ENCODE results near the gene LGR4.

The LGR4 gene

DNA sequence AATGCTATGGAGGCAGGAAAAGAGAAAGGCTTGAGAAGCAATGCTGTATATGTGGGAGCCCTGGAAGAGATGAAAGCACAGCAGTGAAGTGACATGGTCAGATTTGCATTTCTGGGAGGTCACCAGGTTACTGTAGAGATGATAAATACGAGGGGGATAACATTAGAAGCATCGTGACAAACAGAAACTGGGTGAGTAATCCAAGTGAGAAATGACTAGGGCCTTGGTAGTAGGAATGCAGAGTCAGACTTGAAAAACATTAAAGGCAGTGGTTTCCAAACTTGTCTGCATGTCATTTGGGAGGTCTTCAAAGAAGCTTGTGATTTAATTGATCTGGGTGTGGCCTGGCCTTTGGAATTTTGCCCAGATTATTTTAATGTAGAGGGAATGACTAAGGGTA lies 153.5 kb downstream of the LGR4 start:
- no peak for TF ChIP-seq CTCF (IDR thresholded peaks at IDR 0.05)
- TF ChIP-seq ZFX (IDR thresholded peaks at IDR 0.05; ENCODE audit: borderline replicate concordance), result no peak
- H3K27ac ChIP-seq, result no peak overlapping the region

DNA sequence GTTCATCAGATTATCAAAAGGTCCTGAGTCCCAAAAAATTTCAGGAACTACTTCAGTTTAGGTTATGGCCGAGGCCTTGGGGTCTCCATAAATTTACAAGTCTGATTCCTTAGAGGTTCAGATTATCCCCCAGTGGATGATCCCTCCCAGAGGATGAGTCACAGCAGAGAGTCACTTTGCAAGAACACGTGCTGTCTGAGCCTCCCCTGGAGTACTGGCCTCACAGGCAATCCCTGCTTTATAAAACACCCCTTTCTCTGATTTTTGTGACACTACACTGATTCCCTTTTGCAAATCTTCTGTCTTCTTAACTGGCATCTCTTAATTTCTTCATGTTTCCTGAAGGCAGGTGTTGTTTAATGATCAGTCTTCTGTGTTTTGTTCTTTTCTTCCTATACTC lies 154.8 kb downstream of the LGR4 start:
- TF ChIP-seq ZFX (IDR thresholded peaks at IDR 0.05; ENCODE audit: borderline replicate concordance), result no peak
- no peak for TF ChIP-seq CTCF (IDR thresholded peaks at IDR 0.05)
- H3K27ac ChIP-seq, result no peak overlapping the region

Measured in 22Rv1 (cell line).